ENCODE data around the gene VRK3. TPM values are rescaled to one million over a fixed set of nuclear protein-coding genes. Genes with fewer than 3 reads are reported as not detected.

The VRK3 gene
- total and polyA plus RNA-seq, 7 donors = 23.8 to 54.7 (median 28.6) TPM

DNA sequence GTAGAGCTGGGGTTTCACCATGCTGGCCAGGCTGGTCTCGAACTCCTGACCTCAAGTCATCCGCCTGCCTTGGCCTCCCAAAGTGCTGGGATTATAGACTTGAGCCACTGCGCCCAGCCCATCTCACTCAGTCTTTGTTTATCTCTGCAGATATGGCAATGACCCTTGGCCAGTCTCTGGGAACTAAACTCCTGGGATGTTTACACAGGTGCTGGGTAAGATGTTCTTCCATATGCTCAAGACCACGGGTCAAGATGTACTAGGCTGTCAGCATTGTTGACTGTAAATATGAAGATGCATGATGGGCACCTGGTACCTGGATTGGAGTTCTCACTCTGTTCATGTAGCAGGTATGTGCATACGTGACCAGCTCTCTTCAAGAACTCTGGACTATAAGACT is 36.5 kb upstream of the VRK3 start:
- H3K9me3 ChIP-seq = peaks cover 41% of the 10 kb centered on the region
- no peak for ATAC-seq
- no peaks in the 10 kb centered on the region for H3K36me3 ChIP-seq (ENCODE audit: insufficient read depth in 1 of 2, low read depth in 1 of 2)
- H3K27ac ChIP-seq = no peak overlapping the region
- WGBS, 3 donors = 72 to 82% (median 78%) methylated on average over 5 of the region's 5 CpGs
- no peak overlapping the region for H3K4me3 ChIP-seq
- TF ChIP-seq, protein P1, sequence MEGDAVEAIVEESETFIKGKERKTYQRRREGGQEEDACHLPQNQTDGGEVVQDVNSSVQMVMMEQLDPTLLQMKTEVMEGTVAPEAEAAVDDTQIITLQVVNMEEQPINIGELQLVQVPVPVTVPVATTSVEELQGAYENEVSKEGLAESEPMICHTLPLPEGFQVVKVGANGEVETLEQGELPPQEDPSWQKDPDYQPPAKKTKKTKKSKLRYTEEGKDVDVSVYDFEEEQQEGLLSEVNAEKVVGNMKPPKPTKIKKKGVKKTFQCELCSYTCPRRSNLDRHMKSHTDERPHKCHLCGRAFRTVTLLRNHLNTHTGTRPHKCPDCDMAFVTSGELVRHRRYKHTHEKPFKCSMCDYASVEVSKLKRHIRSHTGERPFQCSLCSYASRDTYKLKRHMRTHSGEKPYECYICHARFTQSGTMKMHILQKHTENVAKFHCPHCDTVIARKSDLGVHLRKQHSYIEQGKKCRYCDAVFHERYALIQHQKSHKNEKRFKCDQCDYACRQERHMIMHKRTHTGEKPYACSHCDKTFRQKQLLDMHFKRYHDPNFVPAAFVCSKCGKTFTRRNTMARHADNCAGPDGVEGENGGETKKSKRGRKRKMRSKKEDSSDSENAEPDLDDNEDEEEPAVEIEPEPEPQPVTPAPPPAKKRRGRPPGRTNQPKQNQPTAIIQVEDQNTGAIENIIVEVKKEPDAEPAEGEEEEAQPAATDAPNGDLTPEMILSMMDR (IDR thresholded peaks at IDR 0.05) = no peak
- DNase-seq = no peak
- H3K4me1 ChIP-seq = no peaks in the 10 kb centered on the region
- intact Hi-C loops (cut with DNase I) = no loop called here
- H3K27me3 ChIP-seq (ENCODE audit: insufficient read depth in 3 of 3, low read length in 2 of 3) = no peaks in the 10 kb centered on the region

DNA sequence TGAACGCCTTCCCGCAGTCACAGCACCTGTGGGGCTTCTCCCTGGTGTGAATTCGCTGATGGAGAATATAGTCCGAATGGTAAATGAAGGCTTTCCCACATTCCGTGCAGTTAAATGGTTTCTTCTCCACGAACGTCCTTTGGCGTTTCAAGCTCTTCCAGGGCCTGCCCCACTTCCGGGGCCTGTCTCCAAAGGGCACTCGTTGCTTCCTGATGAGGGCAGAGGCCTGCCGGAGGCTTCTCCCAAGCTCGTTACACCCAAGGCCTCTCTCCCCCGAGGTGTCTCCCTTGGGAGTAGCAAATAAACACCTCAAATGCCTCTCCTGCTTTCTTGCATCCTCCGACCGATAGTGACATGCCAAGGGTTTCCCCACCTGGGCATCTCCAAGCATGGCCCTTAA is 34.9 kb upstream of the VRK3 start:
- no peak overlapping the region for H3K27ac ChIP-seq
- no peaks in the 10 kb centered on the region for H3K4me1 ChIP-seq
- no peaks in the 10 kb centered on the region for H3K27me3 ChIP-seq (ENCODE audit: insufficient read depth in 3 of 3, low read length in 2 of 3)
- TF ChIP-seq, protein P1 (IDR thresholded peaks at IDR 0.05) = no peak
- 76 to 82% (median 78%) methylated on average over 15 of the region's 15 CpGs for WGBS, 3 donors
- H3K9me3 ChIP-seq = peaks cover 41% of the 10 kb centered on the region
- intact Hi-C loops (cut with DNase I) = no loop called here
- no peak overlapping the region for H3K4me3 ChIP-seq
- ATAC-seq = no peak
- no peak for DNase-seq
- no peaks in the 10 kb centered on the region for H3K36me3 ChIP-seq (ENCODE audit: insufficient read depth in 1 of 2, low read depth in 1 of 2)

DNA sequence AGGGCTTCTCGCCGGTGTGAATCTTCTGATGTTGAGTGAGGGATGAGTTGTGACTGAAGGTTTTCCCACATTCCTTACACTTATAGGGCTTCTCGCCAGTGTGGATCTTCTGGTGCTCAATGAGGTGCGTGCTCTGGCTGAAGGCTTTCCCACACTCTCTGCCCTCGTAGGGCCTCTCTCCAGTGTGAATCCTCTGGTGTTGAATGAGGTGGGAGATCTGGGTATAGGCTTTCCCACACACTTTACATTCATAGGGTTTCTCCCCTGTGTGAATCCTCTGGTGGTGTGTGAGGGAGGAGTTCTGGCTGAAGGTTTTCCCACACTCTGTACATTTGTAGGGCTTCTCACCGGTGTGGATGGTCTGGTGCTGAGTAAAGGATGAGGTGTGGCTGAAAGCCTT is 33.9 kb upstream of the VRK3 start:
- intact Hi-C loops (cut with DNase I) = no loop called here
- Histone ChIP-seq H3K27me3 (ENCODE audit: insufficient read depth in 3 of 3, low read length in 2 of 3) (no peaks in the 10 kb centered on the region), H3K36me3 (ENCODE audit: insufficient read depth in 1 of 2, low read depth in 1 of 2) (no peaks in the 10 kb centered on the region), H3K9me3 (peaks cover 44% of the 10 kb centered on the region), H3K4me1 (no peaks in the 10 kb centered on the region), H3K4me3 (no peak overlapping the region), H3K27ac (no peak overlapping the region)
- WGBS, 3 donors = 76 to 93% (median 81%) methylated on average over 6 of the region's 6 CpGs
- ATAC-seq (no peak), DNase-seq (no peak)
- TF ChIP-seq, protein P1 (IDR thresholded peaks at IDR 0.05) = no peak

DNA sequence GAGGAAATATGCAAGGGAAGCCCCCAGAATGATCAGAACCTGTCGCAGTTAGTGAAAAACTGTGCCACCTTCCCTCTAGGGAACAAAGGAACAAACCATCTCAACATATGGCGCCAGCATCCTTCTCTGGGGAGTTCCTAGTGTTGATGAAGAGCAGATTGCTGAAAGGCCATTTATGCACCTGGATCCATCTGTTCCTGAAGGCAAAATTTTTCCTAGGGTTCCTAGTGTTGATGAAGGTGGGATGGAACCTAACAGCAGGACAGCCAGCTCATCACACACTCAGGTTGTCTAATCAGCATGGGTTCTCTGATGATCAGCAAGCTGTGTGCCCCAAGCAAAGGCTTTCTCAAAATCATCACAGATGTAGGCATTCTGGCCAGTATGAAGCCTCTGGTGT is 33.3 kb upstream of the VRK3 start:
- DNase-seq (no peak), ATAC-seq (no peak)
- no peak overlapping the region for H3K27ac ChIP-seq
- intact Hi-C loops (cut with DNase I) = no loop called here
- no peaks in the 10 kb centered on the region for H3K36me3 ChIP-seq (ENCODE audit: insufficient read depth in 1 of 2, low read depth in 1 of 2)
- WGBS, 3 donors = 81 to 96% (median 90%) methylated on average over 2 of the region's 2 CpGs
- TF ChIP-seq, protein P1 (IDR thresholded peaks at IDR 0.05) = no peak
- peaks cover 46% of the 10 kb centered on the region for H3K9me3 ChIP-seq
- no peak overlapping the region for H3K4me3 ChIP-seq
- no peaks in the 10 kb centered on the region for H3K4me1 ChIP-seq
- no peaks in the 10 kb centered on the region for H3K27me3 ChIP-seq (ENCODE audit: insufficient read depth in 3 of 3, low read length in 2 of 3)

DNA sequence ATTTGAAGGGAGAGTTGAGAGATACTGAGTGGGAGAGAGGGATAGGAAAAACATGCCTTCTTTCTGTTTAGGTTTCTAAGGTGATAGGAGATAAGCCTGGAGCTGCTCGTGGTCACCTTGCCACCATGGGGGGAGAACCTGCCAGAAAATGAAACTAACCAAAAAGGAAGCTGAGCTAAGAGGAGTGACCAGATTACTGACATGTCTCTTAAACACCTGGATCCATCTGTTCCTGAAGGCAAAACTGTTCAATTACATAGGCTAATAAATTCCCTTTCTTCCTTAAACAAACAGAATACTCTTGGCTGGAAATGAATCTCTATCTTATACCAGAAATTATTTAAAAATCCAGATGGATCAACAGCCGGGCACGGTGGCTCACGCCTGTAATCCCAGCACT is 27.9 kb upstream of the VRK3 start:
- Histone ChIP-seq H3K4me3 (no peak overlapping the region), H3K9me3 (peaks cover 23% of the 10 kb centered on the region), H3K4me1 (no peaks in the 10 kb centered on the region), H3K36me3 (ENCODE audit: insufficient read depth in 1 of 2, low read depth in 1 of 2) (peaks cover 2 to 7% of the 10 kb centered on the region in 2 donors), H3K27me3 (ENCODE audit: insufficient read depth in 3 of 3, low read length in 2 of 3) (peaks cover 0 to 6% (median 0%) of the 10 kb centered on the region in 3 donors), H3K27ac (no peak overlapping the region)
- TF ChIP-seq, protein P1 (IDR thresholded peaks at IDR 0.05) = no peak
- intact Hi-C loops (cut with DNase I) = no loop called here
- 74 to 84% (median 81%) methylated on average over 4 of the region's 4 CpGs for WGBS, 3 donors
- DNase-seq (no peak), ATAC-seq (no peak)

Measured in psoas muscle (tissue), 8 donors.